Femur (tissue), 1 donor: ENCODE data around the gene LDLRAD4.

Experiments
- DNase-seq: peaks from one replicate; pipeline ENCODE4 v3.0.0-alpha.2; 2017

LDLRAD4 gene

DNA sequence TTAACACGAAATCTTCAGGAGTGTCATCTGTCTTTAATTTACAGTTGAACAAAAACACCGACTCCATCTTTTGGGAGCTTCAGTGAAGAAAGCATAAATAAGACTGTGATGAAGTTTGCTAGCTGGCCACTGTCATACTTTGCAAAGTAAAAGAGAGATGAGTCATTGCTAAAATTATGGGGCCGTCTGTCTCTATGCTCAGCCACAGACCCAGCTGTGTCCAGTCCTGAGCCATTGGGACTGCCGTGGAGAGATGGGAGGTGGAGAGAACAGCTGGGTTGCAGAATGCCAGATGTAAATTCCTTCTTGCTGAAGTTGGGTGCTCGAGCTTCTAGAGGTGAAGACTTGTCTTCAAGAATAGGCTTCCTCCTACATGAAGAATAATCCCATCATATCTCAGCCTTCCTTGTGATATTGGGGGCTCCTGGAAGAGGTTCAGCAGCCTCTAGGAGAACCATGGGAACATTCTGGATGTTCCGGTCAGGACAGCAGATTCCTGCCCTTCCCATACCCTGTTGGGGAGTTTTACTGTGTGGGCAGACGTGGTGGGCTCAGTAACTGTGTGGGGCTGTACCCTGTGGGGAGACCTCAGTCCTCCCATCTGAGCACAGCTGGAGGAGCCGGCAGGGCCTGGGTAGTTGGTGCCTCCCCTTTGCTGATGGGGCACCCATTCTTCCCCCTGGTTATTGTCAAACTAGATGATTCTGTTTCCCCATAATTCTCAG is 71.1 kb downstream of the LDLRAD4 start:
- DNase-seq, result peak; percentile 73

GRCh38 chr18:13290856-13291271 is 72.3 kb downstream of the LDLRAD4 start:
- no peak for DNase-seq

- no peak for DNase-seq
Measured at GRCh38 chr18:13291299-13291698, 72.7 kb downstream of the LDLRAD4 start.

DNA sequence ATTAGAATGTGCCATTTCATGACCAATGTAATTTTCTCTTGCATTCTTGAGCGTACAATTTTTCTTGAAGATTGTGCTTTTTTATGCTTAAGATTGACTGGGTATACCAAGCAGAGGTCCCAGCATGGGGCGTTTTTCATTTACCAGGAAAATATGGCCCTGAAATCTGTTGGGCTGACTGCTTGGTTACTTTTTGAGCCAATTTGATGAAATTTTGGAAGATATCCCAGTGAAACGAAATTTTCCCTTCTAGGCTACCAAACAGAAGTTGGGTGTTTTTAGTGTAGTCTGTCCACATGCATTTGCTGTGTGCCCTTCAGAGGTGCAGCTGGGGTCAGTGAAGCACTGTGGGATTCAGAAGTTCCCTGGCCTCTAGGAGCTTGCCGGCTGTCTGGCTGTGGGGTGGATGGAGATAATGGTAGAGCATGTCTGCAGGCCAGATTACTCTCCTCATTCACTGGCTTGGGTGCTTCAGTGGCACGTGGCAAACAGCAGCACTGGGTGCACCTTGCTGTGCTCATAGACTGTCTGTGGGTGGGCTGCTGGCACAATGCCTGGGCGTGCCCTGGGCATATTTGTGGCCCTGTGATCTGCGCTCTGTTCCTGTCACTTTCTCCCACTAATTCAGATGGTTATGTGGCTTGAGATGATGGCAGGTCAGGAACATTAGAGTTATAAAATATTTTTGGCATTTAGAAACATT is 73.3 kb downstream of the LDLRAD4 start:
- no peak for DNase-seq

DNA sequence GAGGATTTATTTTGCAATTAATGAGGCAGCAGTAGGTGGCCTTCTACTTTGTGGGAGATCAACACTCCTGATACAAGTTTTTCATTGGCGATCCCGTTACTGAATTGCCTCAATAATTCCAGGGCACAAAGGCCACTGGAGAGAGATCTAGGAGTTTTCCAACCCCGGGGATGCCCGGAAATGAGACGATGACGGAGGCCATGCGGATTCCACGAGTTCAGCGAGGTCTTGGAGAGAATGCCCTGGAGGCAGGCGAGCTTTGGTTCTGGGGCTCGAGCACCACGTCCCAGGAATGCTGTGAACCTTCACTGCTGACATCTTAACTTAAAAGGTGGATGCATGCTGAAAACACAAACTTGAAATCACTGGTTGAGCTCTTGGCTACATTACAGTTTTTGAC is 74.2 kb downstream of the LDLRAD4 start:
- no peak for DNase-seq

DNA sequence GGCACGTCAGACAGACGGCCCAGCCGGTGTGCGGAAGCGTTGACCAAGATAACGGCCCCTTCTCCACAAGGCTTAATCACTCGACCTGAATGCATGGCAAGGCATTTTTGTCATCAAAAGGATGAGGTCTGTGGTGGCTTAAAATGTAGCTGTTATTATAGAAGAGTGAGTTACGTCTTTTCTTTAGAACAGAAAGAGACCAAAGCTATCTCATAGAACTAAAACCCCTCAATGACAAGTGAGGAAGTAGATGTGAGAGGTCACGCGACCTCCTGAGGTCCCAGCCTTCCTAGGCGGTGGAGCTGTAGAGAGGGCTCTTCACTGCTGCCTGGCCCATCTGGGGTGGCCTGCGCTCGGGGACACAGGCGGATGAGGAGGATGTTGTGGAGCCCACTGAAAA is 75.7 kb downstream of the LDLRAD4 start:
- no peak for DNase-seq

DNA sequence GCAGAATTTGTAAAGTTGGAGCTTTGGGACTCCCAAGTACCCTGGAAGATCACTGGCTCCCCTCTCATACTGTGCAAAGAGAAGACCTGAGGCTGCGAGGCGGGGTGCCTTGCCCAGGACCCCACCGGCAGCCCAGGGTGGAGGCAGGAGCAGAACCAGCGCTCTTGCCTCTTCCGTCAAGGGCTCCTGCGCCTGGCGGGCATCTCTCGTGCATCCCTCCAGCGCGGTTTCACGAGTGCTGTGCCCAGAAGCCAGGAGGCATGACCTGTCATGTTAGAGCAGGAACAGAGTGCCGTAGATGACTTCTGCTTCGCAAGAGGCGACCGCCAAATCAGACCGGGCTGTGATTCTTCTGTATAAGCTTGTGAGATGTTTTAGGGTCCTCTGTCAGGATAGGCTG is 77.3 kb downstream of the LDLRAD4 start:
- DNase-seq, result no peak

GRCh38 chr18:13296867-13297574 is 78.5 kb downstream of the LDLRAD4 start:
- DNase-seq, result no peak

DNA sequence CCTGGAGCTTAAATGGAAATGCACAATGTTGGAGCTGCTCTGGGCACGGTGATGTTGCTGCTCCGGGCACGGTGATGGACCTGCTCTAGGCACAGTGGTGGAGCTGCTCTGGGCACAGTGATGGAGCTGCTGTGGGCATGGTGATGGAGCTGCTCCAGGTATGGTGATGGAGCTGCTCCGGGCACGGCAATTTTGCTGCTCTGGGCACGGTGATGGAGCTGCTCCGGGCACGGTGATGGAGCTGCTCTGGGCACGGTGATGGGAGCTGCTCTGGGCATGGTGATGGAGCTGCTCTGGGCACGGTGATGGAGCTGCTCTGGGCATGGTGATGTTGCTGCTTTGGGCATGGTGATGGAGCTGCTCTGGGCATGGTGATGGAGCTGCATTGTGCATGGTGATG is 79.7 kb downstream of the LDLRAD4 start:
- DNase-seq, result no peak

DNA sequence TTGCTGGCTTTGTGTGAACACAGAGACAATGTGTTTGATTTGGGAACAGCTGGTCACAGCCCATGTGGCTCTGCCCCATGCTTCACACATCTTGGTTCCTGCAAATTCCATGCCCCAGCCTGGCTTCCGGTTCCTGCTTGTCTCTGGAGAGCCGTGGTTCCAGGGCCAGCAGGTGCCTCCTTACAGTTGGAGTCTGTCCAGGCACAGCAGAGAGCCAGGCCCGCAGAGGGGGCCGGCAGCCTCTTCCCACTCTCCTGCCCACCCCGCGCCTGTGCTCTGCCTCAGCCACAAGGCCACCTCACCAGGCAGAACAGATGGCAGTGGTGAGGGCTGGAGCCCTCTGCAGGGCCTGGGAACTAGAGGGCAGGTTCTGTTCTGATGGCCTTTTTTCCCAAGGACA is 81.5 kb downstream of the LDLRAD4 start:
- DNase-seq, result peak; percentile 60

DNA sequence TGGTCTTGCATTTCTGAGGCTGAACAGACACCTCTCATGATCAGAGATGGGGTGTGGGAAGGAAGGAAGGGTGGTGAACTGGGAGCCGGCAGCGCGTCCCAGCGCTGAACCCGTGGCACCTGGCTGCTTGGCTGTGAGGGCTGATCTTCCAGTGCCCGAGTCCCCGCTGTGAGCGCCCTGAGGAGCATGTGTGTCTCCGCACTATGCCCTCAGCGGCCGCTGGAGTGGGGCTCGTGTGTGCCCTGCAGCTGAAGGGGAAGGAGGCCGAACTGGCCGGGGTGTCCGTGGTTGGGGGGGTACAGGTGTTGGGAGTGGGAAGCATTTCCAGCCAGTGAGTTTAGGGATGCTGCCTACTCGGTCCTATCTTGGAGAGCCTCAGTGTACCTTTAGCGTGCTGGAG is 82.2 kb downstream of the LDLRAD4 start:
- DNase-seq, result no peak

DNA sequence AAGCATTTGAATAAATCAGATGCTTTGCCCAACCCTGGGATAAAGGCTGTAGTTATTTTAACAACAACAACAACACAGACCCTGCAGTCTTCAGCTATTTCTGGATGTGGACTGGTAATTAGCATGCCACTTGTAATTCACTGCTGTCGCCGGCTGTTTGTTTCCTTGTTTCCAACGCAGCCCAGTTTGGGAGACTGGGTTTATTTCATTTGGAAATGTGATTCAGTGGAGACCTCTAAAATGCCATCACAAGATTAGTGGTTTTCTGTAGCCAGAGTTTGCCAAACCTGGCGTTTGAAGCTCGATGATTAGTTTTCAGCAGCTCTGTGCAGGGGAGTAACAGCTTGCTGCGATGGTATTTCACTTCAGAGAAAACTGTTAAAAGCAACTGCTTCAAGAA is 83.5 kb downstream of the LDLRAD4 start:
- peak; percentile 50 for DNase-seq

- DNase-seq, result peak; percentile 47
Measured at GRCh38 chr18:13302457-13303225, 84.1 kb downstream of the LDLRAD4 start.

DNA sequence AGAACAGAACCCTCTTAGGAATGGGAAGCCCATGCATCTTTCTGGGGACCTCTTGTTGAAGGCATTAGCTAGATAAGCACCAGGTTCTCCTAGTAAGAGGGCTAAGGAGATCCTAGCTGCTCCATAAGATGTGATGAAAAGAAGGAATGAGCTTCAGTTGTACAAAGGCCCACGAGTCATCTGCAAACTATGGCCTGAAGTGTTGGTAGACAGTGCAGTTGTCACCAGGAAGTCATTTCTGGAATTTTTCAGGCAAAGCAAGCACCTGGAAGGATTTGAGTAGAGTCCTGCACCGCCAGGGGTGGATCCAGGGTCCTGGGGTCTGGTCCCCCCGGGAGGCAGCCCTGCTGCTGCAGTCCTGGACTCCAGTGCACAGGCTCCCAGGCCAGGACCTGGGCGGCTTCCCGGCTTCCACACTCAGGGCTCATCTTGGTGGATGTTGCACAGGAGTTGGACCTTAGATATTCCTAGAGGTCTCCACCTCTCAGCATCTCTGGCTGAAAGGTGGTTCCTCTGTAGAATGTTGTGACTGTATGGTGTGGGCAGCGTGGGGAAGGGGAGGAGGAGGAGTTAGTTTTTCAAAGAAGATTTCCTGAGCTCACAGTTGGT is 85.3 kb downstream of the LDLRAD4 start:
- no peak for DNase-seq

DNA sequence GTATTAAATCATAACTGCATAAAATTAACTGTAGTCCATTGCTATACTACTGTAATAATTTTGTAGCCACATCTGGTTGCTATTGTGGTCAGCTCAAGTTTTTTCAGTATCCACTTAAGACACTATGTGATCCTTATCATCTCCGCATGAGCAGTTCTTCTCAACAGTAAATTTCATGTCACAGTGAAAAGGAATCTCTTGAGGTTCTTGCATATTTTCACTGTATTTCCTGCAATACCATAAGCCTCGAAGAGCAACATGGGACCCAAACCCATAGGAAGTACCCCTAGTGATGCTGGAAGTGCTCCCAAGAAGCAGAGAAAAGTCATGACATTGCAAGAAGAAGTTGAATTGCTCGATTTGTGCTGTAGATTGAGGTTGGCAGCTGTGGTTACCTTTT is 86.7 kb downstream of the LDLRAD4 start:
- no peak for DNase-seq

GRCh38 chr18:13306583-13306982 is 88.0 kb downstream of the LDLRAD4 start:
- peak; percentile 26 for DNase-seq

- DNase-seq, result peak; percentile 3
Measured at GRCh38 chr18:13308369-13308768, 89.8 kb downstream of the LDLRAD4 start.

GRCh38 chr18:13309031-13309747 is 90.6 kb downstream of the LDLRAD4 start:
- DNase-seq, result peak; percentile 8

DNA sequence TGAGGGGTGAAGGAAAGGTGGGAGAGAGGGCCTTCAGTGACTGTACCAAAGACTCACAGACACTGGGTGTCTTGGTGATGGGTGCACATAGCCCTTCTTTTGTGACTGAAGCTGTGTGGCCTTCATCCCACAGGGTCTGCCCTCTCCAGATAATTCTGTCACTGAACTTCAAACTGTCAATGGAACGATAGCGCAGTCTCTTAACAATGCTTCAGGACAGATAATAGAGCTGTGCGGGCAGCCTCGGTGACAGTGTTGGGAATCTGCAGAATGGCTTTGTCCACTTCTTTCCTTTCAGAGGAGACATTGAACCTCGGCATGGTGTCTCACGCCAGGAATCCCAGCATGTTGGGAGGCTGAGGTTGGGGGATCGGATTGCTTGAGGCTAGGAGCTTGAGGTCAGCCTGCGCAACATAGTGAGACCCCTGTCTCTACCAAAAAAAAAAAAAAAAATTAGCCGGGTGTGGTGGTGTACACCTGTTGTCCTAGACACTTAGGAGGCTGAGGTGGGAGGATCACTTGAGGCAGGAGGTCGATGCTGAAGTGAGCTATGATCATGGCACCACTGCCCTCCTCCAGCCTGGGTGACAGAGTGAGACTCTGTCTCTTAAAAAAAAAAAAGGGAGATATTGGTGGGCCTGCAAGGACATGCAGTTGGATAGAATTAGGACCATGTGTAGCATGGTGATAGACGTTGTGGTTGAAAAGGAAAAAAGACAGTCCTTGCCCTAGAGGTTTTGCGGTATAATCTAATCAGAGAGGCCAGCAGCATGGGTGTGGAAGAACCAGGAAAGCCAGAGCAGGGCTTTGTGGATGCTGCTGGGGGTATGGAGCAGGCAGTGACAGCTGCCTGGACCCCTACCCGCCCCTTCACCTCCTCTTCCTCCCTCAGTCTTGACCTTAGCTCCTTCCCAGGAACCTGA is 91.4 kb downstream of the LDLRAD4 start:
- DNase-seq, result peak; percentile 10

DNA sequence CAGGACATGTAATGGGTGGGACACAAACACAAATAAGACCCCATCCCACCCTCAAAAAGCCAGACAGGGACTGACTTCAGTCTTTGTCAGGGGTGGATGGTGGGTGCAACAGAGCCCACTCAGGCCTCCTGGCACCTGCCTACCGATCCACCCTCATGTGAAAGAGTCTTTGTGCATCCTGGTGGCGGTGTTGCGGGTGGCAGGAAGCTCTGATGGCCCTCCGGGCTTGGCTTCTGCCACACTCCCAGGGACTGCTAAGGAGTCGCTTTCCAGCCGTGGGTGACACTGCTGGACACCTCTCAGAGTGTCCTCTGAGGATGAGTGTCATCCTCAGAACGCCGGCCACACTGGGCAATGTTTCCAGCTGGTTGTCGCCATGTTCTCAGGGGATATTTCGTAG is 92.6 kb downstream of the LDLRAD4 start:
- DNase-seq, result peak; percentile 7

DNA sequence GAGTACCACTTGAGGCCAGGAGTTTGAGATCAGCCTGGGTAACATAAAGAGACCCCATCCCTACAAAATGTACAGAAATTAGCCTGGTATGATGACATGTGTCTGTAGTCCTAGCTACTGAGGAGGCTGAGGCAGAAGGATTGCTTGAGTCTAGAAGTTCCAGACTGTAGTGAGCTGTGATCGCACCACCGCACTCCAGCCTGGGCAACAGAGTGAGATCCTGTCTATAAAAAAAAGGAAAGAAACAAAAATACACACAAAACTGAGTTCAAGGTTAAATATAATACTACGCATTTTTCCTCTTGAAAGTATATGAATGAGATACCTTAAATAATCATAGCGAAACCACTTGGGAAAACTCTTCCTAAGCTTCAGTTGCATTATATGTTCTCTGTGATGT is 94.0 kb downstream of the LDLRAD4 start:
- peak; percentile 2 for DNase-seq
